ENCODE measurements around the gene NOTCH1.

Gene NOTCH1

DNA sequence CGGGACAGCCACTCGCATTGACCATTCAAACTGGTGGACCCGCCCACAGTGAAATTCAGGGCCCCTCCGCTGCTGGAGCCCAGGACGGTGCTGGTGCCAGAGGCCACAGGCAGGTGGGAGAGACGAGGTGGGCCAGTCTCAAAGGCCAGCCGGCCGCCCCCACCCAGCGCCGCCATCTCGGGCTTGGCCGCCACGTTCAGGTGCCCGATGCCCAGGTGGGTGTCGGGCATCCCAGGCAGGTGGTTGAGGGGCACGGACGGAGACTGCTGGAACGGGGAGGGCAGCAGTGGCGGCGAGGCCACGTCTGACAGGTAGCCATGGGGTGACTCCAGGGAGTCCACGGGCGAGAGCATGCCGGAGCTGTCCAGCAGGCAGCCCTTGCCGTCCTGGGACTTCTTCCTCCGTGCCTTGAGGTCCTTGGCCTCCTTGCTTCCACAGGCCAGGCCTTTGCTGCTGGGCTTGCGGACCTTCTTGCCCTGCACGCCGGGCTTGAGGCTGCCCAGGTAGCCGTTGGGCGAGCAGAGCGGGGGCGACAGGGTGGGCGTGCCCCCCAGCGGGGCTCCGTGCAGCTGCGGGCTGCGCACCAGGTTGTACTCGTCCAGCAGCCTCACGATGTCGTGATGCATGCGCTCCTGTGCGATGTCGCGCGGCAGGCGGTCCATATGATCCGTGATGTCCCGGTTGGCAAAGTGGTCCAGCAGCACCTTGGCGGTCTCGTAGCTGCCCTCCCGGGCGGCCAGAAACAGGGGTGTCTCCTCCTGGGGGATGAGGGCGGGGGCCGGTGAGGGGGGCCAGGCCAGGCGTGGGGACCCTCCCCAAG, 48.8 kb downstream of the NOTCH1 start:
- DNase-seq = no peak
- Mint-ChIP-seq H3K9me3 (no peaks in the 10 kb centered on the region), H3K4me1 (no peaks in the 10 kb centered on the region), H3K4me3 (no peak overlapping the region), H3K27ac (no peak overlapping the region), H3K36me3 (ENCODE audit: low read depth) (peaks cover 5% of the 10 kb centered on the region), H3K27me3 (ENCODE audit: low read depth, poor library complexity) (no peaks in the 10 kb centered on the region)
- TF ChIP-seq, protein P1, sequence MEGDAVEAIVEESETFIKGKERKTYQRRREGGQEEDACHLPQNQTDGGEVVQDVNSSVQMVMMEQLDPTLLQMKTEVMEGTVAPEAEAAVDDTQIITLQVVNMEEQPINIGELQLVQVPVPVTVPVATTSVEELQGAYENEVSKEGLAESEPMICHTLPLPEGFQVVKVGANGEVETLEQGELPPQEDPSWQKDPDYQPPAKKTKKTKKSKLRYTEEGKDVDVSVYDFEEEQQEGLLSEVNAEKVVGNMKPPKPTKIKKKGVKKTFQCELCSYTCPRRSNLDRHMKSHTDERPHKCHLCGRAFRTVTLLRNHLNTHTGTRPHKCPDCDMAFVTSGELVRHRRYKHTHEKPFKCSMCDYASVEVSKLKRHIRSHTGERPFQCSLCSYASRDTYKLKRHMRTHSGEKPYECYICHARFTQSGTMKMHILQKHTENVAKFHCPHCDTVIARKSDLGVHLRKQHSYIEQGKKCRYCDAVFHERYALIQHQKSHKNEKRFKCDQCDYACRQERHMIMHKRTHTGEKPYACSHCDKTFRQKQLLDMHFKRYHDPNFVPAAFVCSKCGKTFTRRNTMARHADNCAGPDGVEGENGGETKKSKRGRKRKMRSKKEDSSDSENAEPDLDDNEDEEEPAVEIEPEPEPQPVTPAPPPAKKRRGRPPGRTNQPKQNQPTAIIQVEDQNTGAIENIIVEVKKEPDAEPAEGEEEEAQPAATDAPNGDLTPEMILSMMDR (IDR thresholded peaks at IDR 0.05) = no peak

GRCh38 chr9:136496181-136496580, 49.7 kb downstream of the NOTCH1 start:
- DNase-seq = no peak
- Mint-ChIP-seq H3K36me3 (ENCODE audit: low read depth) (peaks cover 5% of the 10 kb centered on the region), H3K9me3 (no peaks in the 10 kb centered on the region), H3K27ac (no peak overlapping the region), H3K4me3 (no peak overlapping the region), H3K4me1 (no peaks in the 10 kb centered on the region), H3K27me3 (ENCODE audit: low read depth, poor library complexity) (no peaks in the 10 kb centered on the region)
- TF ChIP-seq, protein P1 (IDR thresholded peaks at IDR 0.05) = no peak

DNA sequence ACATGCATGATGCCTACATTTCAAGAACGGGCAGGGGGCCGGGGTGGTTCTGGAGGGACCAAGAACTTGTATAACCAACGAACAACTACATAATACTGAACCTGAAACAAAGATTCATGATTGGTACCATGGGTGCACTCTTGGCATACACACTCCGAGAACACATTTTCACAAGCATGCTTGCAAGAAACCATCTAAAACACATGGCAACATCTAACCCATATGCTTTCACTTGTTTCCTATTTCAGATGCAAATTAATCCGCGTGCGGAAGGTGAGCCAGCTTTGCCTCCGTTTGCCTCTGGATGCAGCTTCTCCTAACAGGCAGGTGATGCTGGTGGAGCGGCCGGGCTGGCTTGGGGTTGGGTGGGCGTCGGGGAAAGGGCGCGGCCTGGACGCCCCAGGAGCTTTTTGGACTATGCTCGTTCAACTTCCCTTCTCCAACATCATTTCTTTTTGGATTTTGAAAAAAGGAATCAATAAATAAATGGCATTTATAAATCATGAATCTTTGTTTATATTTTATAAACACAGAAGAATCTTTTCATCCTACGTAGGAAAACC, 50.5 kb downstream of the NOTCH1 start:
- Mint-ChIP-seq H3K27ac (no peak overlapping the region), H3K36me3 (ENCODE audit: low read depth) (peaks cover 5% of the 10 kb centered on the region), H3K4me3 (no peak overlapping the region), H3K9me3 (no peaks in the 10 kb centered on the region), H3K27me3 (ENCODE audit: low read depth, poor library complexity) (no peaks in the 10 kb centered on the region), H3K4me1 (no peaks in the 10 kb centered on the region)
- DNase-seq = no peak
- TF ChIP-seq, protein P1 (IDR thresholded peaks at IDR 0.05) = no peak

GRCh38 chr9:136494531-136495215, 51.2 kb downstream of the NOTCH1 start:
- TF ChIP-seq, protein P1 (IDR thresholded peaks at IDR 0.05) = no peak
- H3K4me1 Mint-ChIP-seq = no peaks in the 10 kb centered on the region
- no peak for DNase-seq
- H3K4me3 Mint-ChIP-seq = no peak overlapping the region
- peaks cover 5% of the 10 kb centered on the region for H3K27me3 Mint-ChIP-seq (ENCODE audit: low read depth, poor library complexity)
- H3K27ac Mint-ChIP-seq = no peak overlapping the region
- H3K36me3 Mint-ChIP-seq (ENCODE audit: low read depth) = peaks cover 5% of the 10 kb centered on the region
- no peaks in the 10 kb centered on the region for H3K9me3 Mint-ChIP-seq

DNA sequence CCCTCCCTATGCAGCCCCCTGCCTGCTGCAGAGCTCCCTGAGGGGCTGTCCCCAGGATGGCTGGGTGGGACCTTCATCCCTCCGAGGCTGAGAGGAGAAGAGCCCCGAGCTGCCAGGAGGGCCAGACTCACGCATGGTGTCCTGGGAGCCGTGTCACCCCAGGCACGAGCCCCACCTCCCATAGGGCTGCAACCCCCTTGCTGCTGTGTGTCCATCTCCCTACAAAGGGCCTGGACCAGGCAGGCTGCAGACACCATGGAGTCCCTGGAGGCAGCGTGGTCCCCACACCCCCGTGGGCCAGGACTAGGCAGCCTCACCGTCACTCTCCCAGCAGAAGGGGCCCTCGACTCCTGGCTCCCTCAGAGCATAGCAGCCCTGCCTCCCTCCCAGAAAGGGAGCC, 51.8 kb downstream of the NOTCH1 start:
- Mint-ChIP-seq H3K4me1 (no peaks in the 10 kb centered on the region), H3K36me3 (ENCODE audit: low read depth) (peaks cover 5% of the 10 kb centered on the region), H3K9me3 (no peaks in the 10 kb centered on the region), H3K27me3 (ENCODE audit: low read depth, poor library complexity) (peaks cover 7% of the 10 kb centered on the region), H3K27ac (no peak overlapping the region), H3K4me3 (no peak overlapping the region)
- TF ChIP-seq, protein P1 (IDR thresholded peaks at IDR 0.05) = no peak
- no peak for DNase-seq

Data from nephron progenitor cell (in vitro differentiated cells).